CD14-positive monocyte (primary cell): ENCODE results near the gene EXOC2. TPM values are rescaled to one million over a fixed set of nuclear protein-coding genes. Genes with fewer than 3 reads are reported as not detected.

ENCODE experiments used
- DNase-seq, 3 donors: peaks; one replicate each; pipeline ENCODE4 v3.0.0-alpha.2; 2011 to 2022
- H2AFZ ChIP-seq: 2 replicates; pipeline ENCODE4 v1.6.0; 2012; ENCODE audit warnings: mild to moderate bottlenecking, low read depth, low read length, inconsistent platforms; ENCODE audit not compliant: insufficient read depth, poor library complexity, severe bottlenecking
- H3K27ac ChIP-seq, 2 donors: 1 replicate in 1 of 2; 2 replicates in 1 of 2; pipeline ENCODE4 v1.5.1; 2012 to 2013; ENCODE audit warnings: low read length in 2 of 2, control low read depth in 1 of 2, inconsistent platforms in 1 of 2, low read depth in 1 of 2, mild to moderate bottlenecking in 1 of 2
- H3K27me3 ChIP-seq, 2 donors: one replicate each; pipeline versions ENCODE4 v1.6.0 to v1.6.1; 2011 to 2013; ENCODE audit warnings: low read length in 2 of 2; ENCODE audit not compliant: control insufficient read depth in 2 of 2, insufficient read depth in 2 of 2
- H3K36me3 ChIP-seq, 2 donors: replicated peaks in 1 of 2; 1 replicate in 1 of 2; 2 replicates in 1 of 2; pipeline versions ENCODE4 v1.5.1 to v1.6.1; 2012 to 2013; ENCODE audit warnings: low read length in 2 of 2, control low read depth in 1 of 2, inconsistent platforms in 1 of 2, mild to moderate bottlenecking in 1 of 2; ENCODE audit not compliant: insufficient read depth in 2 of 2, control insufficient read depth in 1 of 2
- H3K4me1 ChIP-seq, 2 donors: 1 replicate in 1 of 2; 2 replicates in 1 of 2; pipeline versions ENCODE4 v1.5.1 to v1.6.1; 2012 to 2013; ENCODE audit warnings: low read length in 2 of 2, control low read depth in 1 of 2, inconsistent platforms in 1 of 2, mild to moderate bottlenecking in 1 of 2, moderate library complexity in 1 of 2; ENCODE audit not compliant: insufficient read depth in 2 of 2, control insufficient read depth in 1 of 2
- H3K4me2 ChIP-seq: replicated peaks from 2 replicates; pipeline ENCODE3; 2012; ENCODE audit warnings: low read length, moderate library complexity, mild to moderate bottlenecking; ENCODE audit not compliant: poor library complexity, severe bottlenecking; ENCODE audit errors: extremely low read depth
- H3K4me3 ChIP-seq, 3 experiments: fragments of 200-600 bp in 1 of 3; sonication (generic) in 1 of 3; replicated peaks in 1 of 3; 1 replicate in 2 of 3; 2 replicates in 1 of 3; pipeline ENCODE4 v1.5.1; 2011 to 2013; ENCODE audit warnings: low read length in 3 of 3, mild to moderate bottlenecking in 3 of 3, control low read depth in 2 of 3, low read depth in 2 of 3, inconsistent platforms in 1 of 3, moderate library complexity in 1 of 3
- H3K79me2 ChIP-seq: 2 replicates; pipeline ENCODE4 v1.6.0; 2012; ENCODE audit warnings: mild to moderate bottlenecking, control low read depth, inconsistent platforms, low read length, moderate library complexity; ENCODE audit not compliant: insufficient read depth
- H3K9ac ChIP-seq: 2 replicates; pipeline ENCODE4 v1.6.0; 2017; ENCODE audit warnings: low read length, mild to moderate bottlenecking; ENCODE audit not compliant: insufficient read depth, poor library complexity, severe bottlenecking
- H3K9me3 ChIP-seq, 2 donors: replicated peaks in 1 of 2; 1 replicate in 1 of 2; 2 replicates in 1 of 2; pipeline versions ENCODE4 v1.5.1 to v1.6.1; 2012 to 2013; ENCODE audit warnings: low read length in 2 of 2, control low read depth in 1 of 2; ENCODE audit not compliant: control insufficient read depth in 1 of 2, insufficient read depth in 1 of 2
- H4K20me1 ChIP-seq: 2 replicates; pipeline ENCODE4 v1.6.0; 2012; ENCODE audit warnings: mild to moderate bottlenecking, low read length, control low read depth, moderate library complexity; ENCODE audit not compliant: insufficient read depth
- H3K27ac Mint-ChIP-seq, 7 donors: one replicate each; pipeline ENCODE4 v1.8.0; 2020; ENCODE audit warnings: mild to moderate bottlenecking in 7 of 7, mixed read lengths in 7 of 7, moderate library complexity in 6 of 7, inconsistent platforms in 2 of 7
- H3K27me3 Mint-ChIP-seq, 3 donors: one replicate each; pipeline ENCODE4 v1.8.0; 2021 to 2022; ENCODE audit warnings: low read depth in 3 of 3, mild to moderate bottlenecking in 3 of 3, mixed read lengths in 3 of 3, moderate library complexity in 3 of 3, inconsistent platforms in 1 of 3
- H3K36me3 Mint-ChIP-seq, 2 donors: one replicate each; pipeline ENCODE4 v1.8.0; 2020; ENCODE audit warnings: mixed read lengths in 2 of 2, inconsistent platforms in 1 of 2, mild to moderate bottlenecking in 1 of 2
- H3K4me1 Mint-ChIP-seq: one replicate; pipeline ENCODE4 v1.8.0; 2020; ENCODE audit warnings: mild to moderate bottlenecking, mixed read lengths
- H3K4me3 Mint-ChIP-seq, 2 donors: one replicate each; pipeline ENCODE4 v1.8.0; 2020; ENCODE audit warnings: mild to moderate bottlenecking in 2 of 2, mixed read lengths in 2 of 2, moderate library complexity in 1 of 2
- H3K9me3 Mint-ChIP-seq, 7 donors: one replicate each; pipeline ENCODE4 v1.8.0; 2020 to 2022; ENCODE audit warnings: mixed read lengths in 7 of 7, mild to moderate bottlenecking in 6 of 7, moderate library complexity in 6 of 7, inconsistent platforms in 2 of 7
- CTCF ChIP-seq: fragments of 200-600 bp; IDR thresholded peaks from one replicate; pipeline ENCODE4 v1.8.0; 2022; ENCODE audit warnings: antibody characterized with exemption, mild to moderate bottlenecking
- WGBS: methylation state at CpG from one replicate; pipeline ENCODE4 v1.1.5; 2013; ENCODE audit warnings: missing lambda C conversion rate; ENCODE audit not compliant: insufficient coverage; 5-methylcytosine and 5-hydroxymethylcytosine counted together
- intact Hi-C, 2 donors: fragments of 100-400 bp; cut with micrococcal nuclease; formaldehyde crosslinking; loops; one replicate each; pipeline versions ENCODE4 v1.15.0 to v1.15.1; 2023
- polyA plus RNA-seq, 3 donors: library from polyadenylated mRNA; depleted of rRNA in 1 of 3; unstranded in 2 of 3; stranded (reverse) in 1 of 3; fragments of 300-500 nt in 2 of 3; fragments of >200 nt in 1 of 3; fragmentation: Illumina TruSeq in 2 of 3; gene quantifications; 1 replicate in 2 of 3; 2 replicates in 1 of 3; pipeline ENCODE4 v1.2.3, GENCODE V29; 2012 to 2021

The EXOC2 gene
- polyA plus RNA-seq, 3 donors, result 7.5 to 15.5 (median 12.0) TPM

GRCh38 chr6:610882-611281 lies 82.1 kb downstream of the EXOC2 start:
- H3K9me3 ChIP-seq, result no peaks in the 10 kb centered on the region
- H3K79me2 ChIP-seq, result no peaks in the 10 kb centered on the region
- H3K4me2 ChIP-seq, result peak overlapping the region; percentile 26
- no CpG with 5 or more reads among the region's 2 CpGs for WGBS
- Mint-ChIP-seq H3K27me3 (no peaks in the 10 kb centered on the region), H3K36me3 (peaks cover 47 to 55% of the 10 kb centered on the region in 2 donors), H3K4me3 (peak overlapping the region in 1 of 2 donors; percentile 73), H3K27ac (peak overlapping the region in 6 of 7 donors; percentile 35 to 90 (median 73)), H3K9me3 (peaks cover 0 to 2% (median 0%) of the 10 kb centered on the region in 7 donors), H3K4me1 (peaks cover 20% of the 10 kb centered on the region)
- peak overlapping the region in 1 of 2 donors; percentile 63 for H3K27ac ChIP-seq
- H3K9ac ChIP-seq, result no peak overlapping the region
- H4K20me1 ChIP-seq, result peaks cover 4% of the 10 kb centered on the region
- TF ChIP-seq CTCF, result no peak
- H3K4me1 ChIP-seq, result peaks cover 16 to 22% of the 10 kb centered on the region in 2 donors
- no peak overlapping the region for H2AFZ ChIP-seq
- intact Hi-C loops, result no loop called here
- no peaks in the 10 kb centered on the region for H3K27me3 ChIP-seq
- peaks cover 7 to 36% of the 10 kb centered on the region in 2 donors for H3K36me3 ChIP-seq
- peak overlapping the region in 1 of 3 experiments; percentile 6 for H3K4me3 ChIP-seq
- peak; percentile 23 to 26 (median 25) for DNase-seq

DNA sequence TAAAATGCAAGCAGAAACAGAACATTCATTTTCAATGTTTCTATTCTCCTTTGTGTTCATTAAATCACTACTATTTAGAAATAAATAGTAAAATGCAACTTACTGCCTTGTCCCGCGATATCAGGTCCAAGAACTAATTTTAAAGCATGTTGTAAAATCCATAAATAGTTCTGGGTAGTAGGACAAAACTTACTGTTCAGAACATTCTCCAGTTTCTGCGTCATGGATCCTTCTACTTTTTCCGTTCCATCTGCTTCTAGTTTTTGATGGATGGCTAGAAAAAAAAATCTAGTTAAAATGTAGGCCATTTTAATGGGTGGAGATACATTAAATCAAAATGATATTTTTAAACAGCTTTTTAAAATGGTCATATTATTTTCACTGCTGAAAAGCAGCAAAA lies 83.0 kb downstream of the EXOC2 start:
- Mint-ChIP-seq H3K4me1 (peaks cover 20% of the 10 kb centered on the region), H3K4me3 (no peak overlapping the region), H3K9me3 (peaks cover 0 to 4% (median 0%) of the 10 kb centered on the region in 7 donors), H3K27me3 (no peaks in the 10 kb centered on the region), H3K27ac (no peak overlapping the region), H3K36me3 (peaks cover 42 to 52% of the 10 kb centered on the region in 2 donors)
- peaks cover 4% of the 10 kb centered on the region for H4K20me1 ChIP-seq
- peak overlapping the region in 1 of 2 donors; percentile 63 for H3K27ac ChIP-seq
- TF ChIP-seq CTCF, result no peak
- DNase-seq, result no peak
- no peak overlapping the region for H3K4me3 ChIP-seq
- intact Hi-C loops, result no loop called here
- H2AFZ ChIP-seq, result no peak overlapping the region
- no peak overlapping the region for H3K9ac ChIP-seq
- H3K79me2 ChIP-seq, result no peaks in the 10 kb centered on the region
- no peaks in the 10 kb centered on the region for H3K27me3 ChIP-seq
- H3K4me1 ChIP-seq, result peaks cover 16 to 22% of the 10 kb centered on the region in 2 donors
- H3K9me3 ChIP-seq, result no peaks in the 10 kb centered on the region
- WGBS, result no CpG with 5 or more reads among the region's 4 CpGs
- peaks cover 7 to 26% of the 10 kb centered on the region in 2 donors for H3K36me3 ChIP-seq
- H3K4me2 ChIP-seq, result no peak overlapping the region
